ENCODE measurements around the gene GPR150.
"Not testable (repeated sequence)": the region's sequence is repeated elsewhere in the genome, so short reads cannot be mapped to it uniquely, and the experiment has no call there.

Gene GPR150

GRCh38 chr5:95630394-95630917, 10.6 kb downstream of the GPR150 start:
- Histone ChIP-seq H3K4me3 (no peak overlapping the region), H3K4me1 (peaks cover 0 to 17% (median 5%) of the 10 kb centered on the region in 4 donors), H3K27ac (no peak overlapping the region), H3K36me3 (no peaks in the 10 kb centered on the region), H3K9me3 (no peaks in the 10 kb centered on the region), H3K27me3 (no peaks in the 10 kb centered on the region)
- no peak for DNase-seq
- intact Hi-C loops (cut with DNase I; ENCODE audit: low total_unique reads): no loop called here
- TF ChIP-seq, protein P1, sequence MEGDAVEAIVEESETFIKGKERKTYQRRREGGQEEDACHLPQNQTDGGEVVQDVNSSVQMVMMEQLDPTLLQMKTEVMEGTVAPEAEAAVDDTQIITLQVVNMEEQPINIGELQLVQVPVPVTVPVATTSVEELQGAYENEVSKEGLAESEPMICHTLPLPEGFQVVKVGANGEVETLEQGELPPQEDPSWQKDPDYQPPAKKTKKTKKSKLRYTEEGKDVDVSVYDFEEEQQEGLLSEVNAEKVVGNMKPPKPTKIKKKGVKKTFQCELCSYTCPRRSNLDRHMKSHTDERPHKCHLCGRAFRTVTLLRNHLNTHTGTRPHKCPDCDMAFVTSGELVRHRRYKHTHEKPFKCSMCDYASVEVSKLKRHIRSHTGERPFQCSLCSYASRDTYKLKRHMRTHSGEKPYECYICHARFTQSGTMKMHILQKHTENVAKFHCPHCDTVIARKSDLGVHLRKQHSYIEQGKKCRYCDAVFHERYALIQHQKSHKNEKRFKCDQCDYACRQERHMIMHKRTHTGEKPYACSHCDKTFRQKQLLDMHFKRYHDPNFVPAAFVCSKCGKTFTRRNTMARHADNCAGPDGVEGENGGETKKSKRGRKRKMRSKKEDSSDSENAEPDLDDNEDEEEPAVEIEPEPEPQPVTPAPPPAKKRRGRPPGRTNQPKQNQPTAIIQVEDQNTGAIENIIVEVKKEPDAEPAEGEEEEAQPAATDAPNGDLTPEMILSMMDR (IDR thresholded peaks at IDR 0.05): no peak

GRCh38 chr5:95631255-95631958, 11.5 kb downstream of the GPR150 start:
- H3K9me3 ChIP-seq: no peaks in the 10 kb centered on the region
- H3K4me3 ChIP-seq: no peak overlapping the region
- no peak for DNase-seq
- no peaks in the 10 kb centered on the region for H3K27me3 ChIP-seq
- H3K4me1 ChIP-seq: peaks cover 0 to 17% (median 5%) of the 10 kb centered on the region in 4 donors
- intact Hi-C loops (cut with DNase I; ENCODE audit: low total_unique reads): no loop called here
- TF ChIP-seq, protein P1 (IDR thresholded peaks at IDR 0.05): no peak
- peak overlapping the region in 1 of 2 donors; percentile 33 for H3K27ac ChIP-seq
- H3K36me3 ChIP-seq: no peaks in the 10 kb centered on the region

- no peaks in the 10 kb centered on the region for H3K36me3 ChIP-seq
- H3K4me3 ChIP-seq: no peak overlapping the region
- H3K27ac ChIP-seq: peak overlapping the region in 1 of 2 donors; percentile 33
- TF ChIP-seq, protein P1 (IDR thresholded peaks at IDR 0.05): no peak
- peaks cover 0 to 17% (median 5%) of the 10 kb centered on the region in 4 donors for H3K4me1 ChIP-seq
- DNase-seq: no peak
- intact Hi-C loops (cut with DNase I; ENCODE audit: low total_unique reads): no loop called here
- H3K9me3 ChIP-seq: no peaks in the 10 kb centered on the region
- H3K27me3 ChIP-seq: no peaks in the 10 kb centered on the region
Observed at GRCh38 chr5:95631991-95632675, 12.2 kb downstream of the GPR150 start.

GRCh38 chr5:95632942-95633341, 13.1 kb downstream of the GPR150 start:
- DNase-seq; H3K27me3 ChIP-seq; intact Hi-C loops (cut with DNase I; ENCODE audit: low total_unique reads); H3K27ac ChIP-seq; H3K9me3 ChIP-seq; H3K4me3 ChIP-seq; H3K36me3 ChIP-seq: not testable (repeated sequence)
- peaks cover 0 to 17% (median 5%) of the 10 kb centered on the region in 4 donors for H3K4me1 ChIP-seq

GRCh38 chr5:95633671-95634070, 13.8 kb downstream of the GPR150 start:
- Histone ChIP-seq H3K27me3 (no peaks in the 10 kb centered on the region), H3K36me3 (no peaks in the 10 kb centered on the region), H3K4me3 (no peak overlapping the region), H3K4me1 (peaks cover 0 to 17% (median 5%) of the 10 kb centered on the region in 4 donors), H3K27ac (no peak overlapping the region), H3K9me3 (no peaks in the 10 kb centered on the region)
- intact Hi-C loops (cut with DNase I; ENCODE audit: low total_unique reads): no loop called here
- TF ChIP-seq, protein P1 (IDR thresholded peaks at IDR 0.05): no peak
- no peak for DNase-seq

GRCh38 chr5:95634081-95634480, 14.2 kb downstream of the GPR150 start:
- TF ChIP-seq, protein P1 (IDR thresholded peaks at IDR 0.05): no peak
- intact Hi-C loops (cut with DNase I; ENCODE audit: low total_unique reads): no loop called here
- Histone ChIP-seq H3K4me1 (peaks cover 0 to 17% (median 5%) of the 10 kb centered on the region in 4 donors), H3K36me3 (no peaks in the 10 kb centered on the region), H3K4me3 (no peak overlapping the region), H3K9me3 (no peaks in the 10 kb centered on the region), H3K27ac (no peak overlapping the region), H3K27me3 (no peaks in the 10 kb centered on the region)
- DNase-seq: no peak
